Panc1 (cell line): ENCODE measurements around the gene NDUFS7. TPM values are rescaled to one million over a fixed set of nuclear protein-coding genes. Genes with fewer than 3 reads are reported as not detected.

ENCODE experiments used
- ATAC-seq: fragments of 200-7000 bp; cut with Tn5 transposase; 2 replicates; pipeline ENCODE4 v1.9.1; 2020; ENCODE audit warnings: mild to moderate bottlenecking, moderate library complexity
- BruUV-seq: library from RNA; stranded (reverse); fragments of 400-500 nt; replicated peaks from 2 replicates; lab custom pipeline; 2021; lab: Mats Ljungman, UMichigan
- CTCF ChIA-PET: fragments of 300-600 bp; sonication (Branson Sonifier 250); formaldehyde crosslinking; loops from one replicate; lab custom pipeline; 2022; ENCODE audit warnings: antibody characterized with exemption; lab: Charles Lee
- POLR2A ChIA-PET: fragments of 300-600 bp; sonication (Branson Sonifier 250); formaldehyde crosslinking; loops from one replicate; lab custom pipeline; 2022; ENCODE audit warnings: antibody characterized with exemption; lab: Charles Lee
- DNase-seq: peaks from one replicate; pipeline ENCODE4 v3.0.0-alpha.2; 2010; ENCODE audit warnings: low read depth, low spot score
- H3K27ac ChIP-seq: 2 replicates; pipeline ENCODE4 v1.5.1; 2011; ENCODE audit warnings: mild to moderate bottlenecking, low read length, inconsistent platforms
- H3K27me3 ChIP-seq: fragments of 200-500 bp; sonication (Bioruptor generic); 2 replicates; pipeline ENCODE4 v1.6.0; 2014; ENCODE audit warnings: low read length, inconsistent platforms; ENCODE audit not compliant: control insufficient read depth, insufficient read depth
- H3K36me3 ChIP-seq: fragments of 200-500 bp; sonication (Bioruptor generic); 2 replicates; pipeline ENCODE4 v1.5.1; 2014; ENCODE audit warnings: inconsistent platforms, mild to moderate bottlenecking, low read length, moderate library complexity; ENCODE audit not compliant: control insufficient read depth, insufficient read depth
- H3K4me1 ChIP-seq: 2 replicates; pipeline ENCODE4 v1.5.1; 2011; ENCODE audit warnings: inconsistent platforms, mild to moderate bottlenecking, low read length, moderate library complexity; ENCODE audit not compliant: control insufficient read depth, insufficient read depth
- H3K4me3 ChIP-seq, 2 experiments: 2 replicates each; pipeline ENCODE4 v1.5.1; 2011 to 2012; ENCODE audit warnings: low read depth in 2 of 2, low read length in 2 of 2, mild to moderate bottlenecking in 2 of 2, inconsistent platforms in 1 of 2, moderate library complexity in 1 of 2
- H3K9me3 ChIP-seq: fragments of 200-500 bp; sonication (Bioruptor generic); 2 replicates; pipeline ENCODE4 v1.5.1; 2014; ENCODE audit warnings: low read depth, mild to moderate bottlenecking, inconsistent platforms, low read length, moderate library complexity; ENCODE audit not compliant: control insufficient read depth, insufficient read depth
- CTCF ChIP-seq: fragments of 450-650 bp; IDR thresholded peaks from 2 replicates; pipeline ENCODE4 v1.5.1; 2017; ENCODE audit warnings: mild to moderate bottlenecking
- POLR2AphosphoS5 ChIP-seq: IDR thresholded peaks from 2 replicates; pipeline ENCODE4 v1.6.1; 2012; ENCODE audit warnings: mild to moderate bottlenecking, low read depth, low read length, moderate library complexity
- REST ChIP-seq, 2 experiments: IDR thresholded peaks; 2 replicates each; pipeline ENCODE4 v1.6.1; 2011 to 2012; ENCODE audit warnings: low read depth in 2 of 2, control low read depth in 1 of 2, low read length in 1 of 2, mild to moderate bottlenecking in 1 of 2, moderate library complexity in 1 of 2; ENCODE audit not compliant: insufficient read depth in 1 of 2
- SIN3A ChIP-seq: IDR thresholded peaks from 2 replicates; pipeline ENCODE4 v1.6.1; 2012; ENCODE audit warnings: low read depth, mild to moderate bottlenecking, low read length, moderate library complexity, borderline replicate concordance; ENCODE audit not compliant: insufficient read depth
- TCF7L2 ChIP-seq: IDR thresholded peaks from 2 replicates; pipeline ENCODE4 v1.6.1; 2011; ENCODE audit warnings: mild to moderate bottlenecking, low read depth, low read length, inconsistent platforms
- in situ Hi-C: cut with HindIII; loops from 2 replicates; pipeline ENCODE4 v1.10.0; 2016; ENCODE audit warnings: low sequenced_read_pairs, low pct_unique_long_range_greater_than_20kb
- intact Hi-C: fragments of 100-400 bp; cut with micrococcal nuclease; formaldehyde crosslinking; loops from one replicate; pipeline ENCODE4 v1.10.0; 2022; ENCODE audit not compliant: unreplicated experiment
- total RNA-seq: library from RNA; stranded (reverse); gene quantifications from one replicate; pipeline ENCODE4 v1.2.1, GENCODE V29; 2021; ENCODE audit not compliant: unreplicated experiment

Gene NDUFS7
- total RNA-seq, 1 experiment from 2014 or later: 73.0 TPM

GRCh38 chr19:1422360-1422759, 38.7 kb downstream of the NDUFS7 start:
- no TSS peak for BruUV-seq
- CTCF ChIA-PET: no interaction called here
- in situ Hi-C loops: no loop called here
- Histone ChIP-seq H3K4me1 (no peaks in the 10 kb centered on the region; the same call in 1 of the 2 replicates), H3K36me3 (peaks cover 3% of the 10 kb centered on the region), H3K4me3 (no peak overlapping the region), H3K9me3 (no peaks in the 10 kb centered on the region), H3K27ac (no peak overlapping the region), H3K27me3 (no peaks in the 10 kb centered on the region)
- TF ChIP-seq POLR2AphosphoS5: no peak
- no peak for TF ChIP-seq REST (IDR thresholded peaks at IDR 0.05; ENCODE audit: insufficient read depth in 1 of 2, low read depth in 2 of 2, low read length in 1 of 2)
- no peak for TF ChIP-seq TCF7L2
- TF ChIP-seq SIN3A: no peak
- TF ChIP-seq CTCF: no peak
- intact Hi-C loops: no loop called here
- DNase-seq (no peak), ATAC-seq (no peak)
- POLR2A ChIA-PET: no interaction called here

- in situ Hi-C loops: no loop called here
Measured at GRCh38 chr19:1422943-1423342, 39.2 kb downstream of the NDUFS7 start.

More at GRCh38 chr19:1422943-1423342, 39.2 kb downstream of the NDUFS7 start:
- intact Hi-C loops: no loop called here
- no peak for ATAC-seq
- no peaks in the 10 kb centered on the region for H3K27me3 ChIP-seq
- BruUV-seq: no TSS peak
- H3K9me3 ChIP-seq: no peaks in the 10 kb centered on the region
- no peak for DNase-seq
- POLR2A ChIA-PET: no interaction called here
- no peak overlapping the region for H3K4me3 ChIP-seq
- H3K4me1 ChIP-seq: no peaks in the 10 kb centered on the region
- H3K27ac ChIP-seq: no peak overlapping the region
- H3K36me3 ChIP-seq: peaks cover 3% of the 10 kb centered on the region
- TF ChIP-seq TCF7L2: no peak
- TF ChIP-seq CTCF: no peak
- no peak for TF ChIP-seq REST (IDR thresholded peaks at IDR 0.05; ENCODE audit: insufficient read depth in 1 of 2, low read depth in 2 of 2, low read length in 1 of 2)
- no peak for TF ChIP-seq SIN3A
- TF ChIP-seq POLR2AphosphoS5: no peak
- CTCF ChIA-PET: interaction anchor here (0.7 kb wide), 1 partner anchor 106 kb away, joined by 3 read pairs; no protein-coding TSS in a partner anchor
